HS-27A (cell line): ENCODE results near the gene GGCX.

Experiments used
- DNase-seq: peaks from one replicate; pipeline ENCODE4 v3.0.0-alpha.2; 2012; ENCODE audit warnings: low read depth, missing footprints

Gene GGCX

DNA sequence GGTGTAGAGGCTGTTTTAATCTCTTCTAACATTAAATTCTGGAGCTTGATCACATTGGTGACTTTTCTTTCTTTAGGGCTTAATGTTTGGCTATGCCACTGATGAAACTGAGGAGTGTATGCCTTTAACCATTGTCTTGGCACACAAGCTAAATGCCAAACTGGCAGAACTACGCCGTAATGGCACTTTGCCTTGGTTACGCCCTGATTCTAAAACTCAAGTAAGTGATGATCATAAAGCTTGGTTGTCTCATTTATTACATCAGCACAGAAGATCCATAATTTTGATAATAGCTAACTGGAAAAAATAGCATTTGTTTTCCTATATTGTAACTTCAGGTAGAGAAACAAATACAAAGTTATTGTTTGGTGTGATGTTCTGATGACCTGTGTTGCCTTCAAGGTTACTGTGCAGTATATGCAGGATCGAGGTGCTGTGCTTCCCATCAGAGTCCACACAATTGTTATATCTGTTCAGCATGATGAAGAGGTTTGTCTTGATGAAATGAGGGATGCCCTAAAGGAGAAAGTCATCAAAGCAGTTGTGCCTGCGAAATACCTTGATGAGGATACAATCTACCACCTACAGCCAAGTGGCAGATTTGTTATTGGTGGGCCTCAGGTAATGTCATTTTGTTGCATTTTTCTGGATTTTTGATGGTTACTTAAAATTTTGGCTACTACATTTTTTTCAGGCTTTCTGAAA is 19.4 kb downstream of the GGCX start:
- DNase-seq, result no peak

DNA sequence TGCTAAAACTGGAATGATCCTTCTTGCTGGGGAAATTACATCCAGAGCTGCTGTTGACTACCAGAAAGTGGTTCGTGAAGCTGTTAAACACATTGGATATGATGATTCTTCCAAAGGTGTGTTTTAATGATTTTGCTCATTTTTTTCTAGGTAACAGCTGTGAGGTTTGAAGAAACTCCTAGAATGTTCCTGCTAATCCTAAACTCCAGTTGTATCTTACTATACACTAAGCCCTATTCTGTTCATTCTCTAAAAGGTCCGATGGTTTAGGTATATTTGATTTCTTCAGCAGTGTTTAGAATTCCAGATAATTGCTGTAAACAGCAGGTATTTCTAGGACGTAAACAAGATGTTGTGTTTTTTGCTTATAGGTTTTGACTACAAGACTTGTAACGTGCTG is 20.0 kb downstream of the GGCX start:
- DNase-seq, result no peak

DNA sequence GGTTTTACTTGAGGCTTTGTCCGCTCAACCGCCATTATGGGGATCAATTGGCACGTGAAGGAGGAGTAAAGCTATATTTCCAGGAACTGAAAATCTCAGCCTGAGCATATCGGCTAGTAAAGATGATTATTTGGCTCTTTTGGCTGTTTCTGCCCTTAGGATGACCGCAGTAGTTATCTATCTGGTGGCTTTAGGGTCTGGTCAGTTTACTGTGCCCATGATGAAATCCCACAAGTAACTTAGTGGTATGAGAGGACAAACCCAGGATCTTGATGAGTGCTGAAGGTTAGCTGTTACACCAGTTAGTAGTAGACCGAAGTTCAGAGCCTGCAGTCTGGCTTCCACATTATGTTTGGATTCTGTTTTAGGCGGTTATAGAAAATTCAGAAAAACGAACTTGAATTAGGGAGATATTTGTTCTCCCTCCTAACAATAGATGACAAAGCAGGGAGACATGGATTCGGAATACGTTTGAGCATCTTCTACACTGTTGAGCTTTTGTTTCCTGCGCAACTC is 21.1 kb downstream of the GGCX start:
- DNase-seq, result no peak

DNA sequence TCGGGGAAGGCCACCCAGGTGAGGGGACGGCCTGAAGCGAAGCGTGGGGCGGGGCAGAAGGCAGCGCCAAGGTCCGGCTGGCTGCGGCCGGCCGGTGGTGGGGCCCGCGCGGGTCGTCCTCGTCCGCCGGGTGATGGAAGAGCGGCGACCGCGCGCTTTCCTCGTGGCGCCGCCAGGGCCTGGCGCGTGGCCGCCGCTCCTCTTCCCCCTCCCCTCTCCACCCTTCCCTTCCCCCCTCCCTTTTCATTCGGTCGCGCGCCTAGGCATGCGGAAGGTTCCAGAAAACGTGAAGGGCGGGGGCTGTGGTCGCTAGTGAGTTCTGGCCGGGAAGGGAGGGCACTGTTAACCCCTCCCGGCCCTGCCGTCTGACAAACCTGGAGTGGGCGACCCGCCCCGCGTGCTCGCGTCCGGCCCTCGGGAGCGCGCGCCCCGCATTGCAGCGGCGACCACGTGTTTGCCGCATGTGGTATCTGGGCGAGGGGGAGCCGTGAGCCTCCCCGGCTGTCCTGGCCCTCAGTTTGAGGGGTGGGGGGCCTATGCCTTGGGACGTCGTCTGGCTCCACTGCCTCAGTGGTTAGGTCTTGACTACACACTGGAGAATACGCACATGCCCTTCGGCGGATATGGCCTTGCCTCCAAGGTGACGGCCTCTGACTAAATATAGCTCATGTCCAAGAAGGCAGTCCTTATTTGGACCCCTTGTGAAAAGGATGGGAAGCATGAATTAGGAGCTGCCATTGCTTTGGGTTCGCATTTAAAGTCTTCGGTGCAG is 21.7 kb downstream of the GGCX start:
- no peak for DNase-seq

DNA sequence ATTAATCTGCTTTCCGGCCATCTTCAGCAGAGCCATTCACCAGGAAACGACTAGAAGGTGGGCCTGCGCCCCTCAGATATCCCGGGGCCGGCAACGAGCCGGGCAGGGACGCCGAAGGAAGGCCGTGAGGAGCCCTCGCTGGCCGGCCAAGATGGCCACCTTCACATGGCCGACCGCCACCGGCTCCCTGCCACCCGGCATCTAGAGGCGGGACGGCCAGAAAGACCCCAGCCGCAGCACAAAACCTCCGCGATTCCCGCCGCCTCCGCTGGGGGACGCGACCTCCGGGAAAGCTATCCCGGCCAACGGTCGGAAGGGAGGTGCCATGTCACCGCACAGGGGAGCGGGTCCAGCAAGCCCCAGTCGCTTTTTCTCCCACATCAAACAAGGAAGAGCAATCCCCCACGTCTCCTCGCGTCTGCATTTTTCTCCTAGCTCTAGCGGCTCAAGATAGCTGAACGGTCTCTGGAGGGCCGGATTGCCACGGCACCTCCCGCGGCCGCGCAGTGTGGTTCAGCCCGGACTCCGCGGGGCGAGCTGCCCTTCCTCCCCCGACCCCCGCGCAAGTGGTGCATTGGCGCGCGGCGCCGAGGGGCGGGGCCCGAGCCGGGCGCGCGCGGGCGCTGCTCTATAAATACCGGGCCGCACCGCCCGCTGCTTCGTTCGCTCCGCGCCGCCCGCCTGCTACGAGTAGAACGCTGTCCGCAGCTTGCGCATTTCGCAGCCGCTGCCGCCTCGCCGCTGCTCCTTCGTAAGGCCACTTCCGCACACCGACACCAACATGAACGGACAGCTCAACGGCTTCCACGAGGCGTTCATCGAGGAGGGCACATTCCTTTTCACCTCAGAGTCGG is 22.6 kb downstream of the GGCX start, which contains the start of gene MAT2A:
TSS of gene MAT2A (plus strand) at position 662 of the 854 bp plus-strand sequence. CDS start at position 782, 120 bp downstream.
- DNase-seq, result peak; percentile 93

DNA sequence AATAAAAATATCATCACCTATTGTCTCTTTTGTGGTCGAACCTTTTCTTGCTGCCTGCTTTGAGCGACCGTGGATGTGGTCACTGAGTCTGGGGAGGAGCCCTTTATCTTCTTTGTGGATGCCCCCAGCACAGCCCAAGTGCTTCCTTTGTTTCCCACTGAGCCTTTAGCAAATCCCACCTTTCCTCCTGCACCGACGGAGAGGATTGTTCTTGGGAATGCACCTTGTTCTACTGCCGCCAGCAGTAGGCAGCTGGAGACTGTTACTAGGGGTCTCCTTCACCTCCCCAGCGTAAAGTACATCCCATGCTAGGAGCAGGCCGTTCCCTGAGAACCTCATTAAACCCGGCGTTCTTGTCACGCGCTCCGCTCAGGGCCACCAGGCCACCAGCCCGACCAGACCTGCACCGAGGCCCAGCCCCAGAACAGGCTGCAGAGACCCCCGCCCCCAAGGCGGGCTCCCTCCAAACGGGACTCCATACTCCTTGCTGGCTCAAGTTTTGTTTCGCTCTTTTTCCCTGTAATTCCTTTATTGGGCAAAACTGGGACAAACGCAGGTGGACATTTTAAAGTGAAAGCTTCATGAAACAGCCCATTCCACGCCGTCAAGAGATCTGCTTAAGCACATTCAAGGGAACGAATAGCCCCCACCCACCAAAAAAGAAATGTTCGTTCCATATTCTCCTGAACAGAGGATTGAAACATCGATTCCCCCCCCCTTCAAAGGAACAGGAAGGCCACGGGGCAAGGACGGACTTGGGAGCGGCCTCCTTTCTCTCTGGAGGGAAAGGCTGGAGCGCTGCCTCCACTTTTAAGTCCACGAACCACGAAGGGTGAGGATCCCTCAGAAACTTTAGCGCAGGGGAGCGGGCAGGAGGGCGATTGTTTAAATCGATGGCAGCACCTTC is 23.4 kb downstream of the GGCX start:
- DNase-seq, result no peak

DNA sequence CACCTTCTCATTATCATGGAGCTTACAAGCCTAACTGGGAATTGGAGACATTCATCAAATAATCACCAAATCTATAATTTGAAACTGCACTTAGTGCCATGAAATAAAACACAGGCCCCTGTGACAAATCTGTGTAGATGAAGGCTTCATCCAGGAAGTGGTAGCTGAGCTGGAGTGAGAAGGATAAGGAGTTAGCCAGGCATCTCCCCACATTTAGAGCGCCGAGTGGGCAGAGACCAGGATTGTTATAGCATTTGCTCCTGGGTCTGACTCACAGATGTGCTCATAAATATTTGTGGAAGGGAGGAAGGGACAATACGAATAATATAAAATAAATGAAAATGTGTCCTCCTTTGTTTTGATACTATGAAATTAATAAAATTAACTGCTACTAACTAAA is 24.8 kb downstream of the GGCX start:
- DNase-seq, result no peak

DNA sequence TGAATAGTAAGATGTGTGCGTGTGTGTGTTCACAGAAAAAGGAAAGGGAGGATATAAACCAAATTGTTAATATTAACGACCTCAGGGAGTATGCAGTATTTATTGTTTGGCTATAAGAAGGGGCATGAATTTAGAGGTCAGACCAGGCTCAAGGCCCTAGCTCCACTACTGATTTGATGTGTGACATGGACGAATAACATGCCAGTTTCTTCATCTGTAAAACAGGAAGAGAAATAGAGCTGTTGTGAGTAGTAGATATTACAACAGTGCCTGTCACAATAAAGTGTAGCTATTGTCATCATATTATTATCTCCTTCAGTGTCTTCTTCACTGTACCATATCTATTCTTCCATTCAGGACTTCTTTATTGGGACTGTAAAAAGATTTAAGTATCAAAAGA is 26.4 kb downstream of the GGCX start:
- no peak for DNase-seq

DNA sequence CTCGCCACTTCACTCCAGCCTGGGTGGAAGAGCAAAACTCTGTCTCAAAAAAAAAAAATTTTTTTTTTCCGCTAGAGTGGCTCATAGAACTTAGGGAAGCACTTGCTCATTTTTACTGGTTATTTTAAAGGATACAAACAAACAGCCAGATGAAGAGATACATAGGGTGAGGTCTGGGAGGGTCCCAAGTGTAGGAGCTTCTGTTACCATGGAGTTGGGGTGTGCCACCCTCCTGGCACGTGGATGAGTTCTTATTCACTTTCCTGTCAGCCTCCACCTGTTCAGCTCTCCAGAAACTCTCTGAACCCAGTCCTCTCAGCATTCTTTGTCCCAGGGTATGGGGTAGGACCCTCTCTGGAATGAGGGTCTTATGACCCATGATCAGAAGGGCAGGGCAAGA is 27.2 kb downstream of the GGCX start:
- no peak for DNase-seq

DNA sequence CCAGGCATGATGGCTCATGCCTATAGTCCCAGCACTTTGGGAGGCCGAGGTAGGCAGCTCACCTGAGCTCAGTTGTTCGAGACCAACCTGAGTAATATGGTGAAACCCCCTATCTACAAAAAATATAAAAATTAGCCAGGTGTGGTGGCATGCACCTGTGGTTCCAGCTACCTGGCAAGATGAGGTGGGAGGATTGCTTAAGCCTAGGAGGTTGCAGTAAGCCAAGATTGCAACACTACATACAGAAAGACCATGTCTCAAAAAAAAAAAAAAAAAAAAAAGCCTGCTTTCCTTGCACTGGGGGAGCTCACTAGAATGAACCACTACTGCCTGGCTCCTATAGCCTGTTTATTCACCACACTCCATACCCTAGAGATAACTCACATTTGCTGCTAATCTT is 29.7 kb downstream of the GGCX start:
- no peak for DNase-seq

DNA sequence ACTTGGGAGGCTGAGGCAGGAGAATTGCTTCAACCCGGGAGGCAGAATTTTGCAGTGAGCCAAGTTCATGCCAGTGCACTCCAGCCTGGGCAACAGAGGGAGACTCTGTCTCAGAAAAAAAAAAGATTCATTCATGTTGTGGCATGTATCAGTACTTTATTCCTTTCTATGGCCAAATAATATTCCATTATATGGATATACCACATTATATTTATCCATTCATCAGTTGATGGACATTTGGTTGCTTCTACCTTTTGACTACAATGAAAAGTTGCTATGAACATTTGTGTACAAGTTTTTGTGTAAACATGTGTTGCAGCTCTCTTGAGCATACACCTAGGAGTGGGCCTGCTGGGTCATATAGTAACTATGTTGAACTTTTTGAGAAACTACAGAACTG is 31.5 kb downstream of the GGCX start:
- no peak for DNase-seq

DNA sequence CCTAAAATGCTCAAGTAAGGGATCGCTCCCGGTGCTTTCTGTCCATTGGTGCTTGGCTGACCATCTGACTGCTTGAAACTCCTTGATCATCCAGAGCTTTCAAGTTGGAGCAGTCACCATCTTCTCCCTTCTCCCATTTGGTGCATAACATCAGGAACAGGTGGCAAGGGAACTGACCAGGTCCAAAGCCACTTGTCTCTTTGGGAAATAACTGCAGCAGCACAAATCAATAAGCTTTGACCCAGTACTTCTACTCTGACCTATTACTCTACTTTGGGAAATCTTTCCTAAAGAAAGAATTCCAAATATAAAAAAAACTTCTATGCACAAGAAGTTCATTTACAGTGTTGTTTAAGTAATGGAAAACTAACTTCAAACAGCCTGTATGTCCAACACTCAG is 32.9 kb downstream of the GGCX start:
- DNase-seq, result no peak

DNA sequence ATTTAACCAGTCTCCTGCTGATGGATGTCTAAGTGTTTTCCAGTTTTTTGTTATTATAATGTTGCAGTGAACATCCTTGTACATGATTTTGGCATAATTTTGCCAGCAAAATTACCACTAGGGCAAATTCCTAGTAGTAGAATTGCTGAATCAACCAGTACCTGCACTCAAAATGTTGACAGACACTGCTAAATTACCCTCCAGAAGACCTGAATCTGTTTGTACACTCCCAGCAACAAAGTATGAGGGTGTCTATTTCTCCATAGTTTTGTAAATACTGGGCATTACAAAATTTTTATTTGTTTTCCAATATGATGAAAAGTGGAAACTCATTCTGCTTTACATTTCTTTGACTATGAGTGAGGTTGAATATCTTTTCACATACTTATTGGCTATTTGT is 33.5 kb downstream of the GGCX start:
- DNase-seq, result no peak

DNA sequence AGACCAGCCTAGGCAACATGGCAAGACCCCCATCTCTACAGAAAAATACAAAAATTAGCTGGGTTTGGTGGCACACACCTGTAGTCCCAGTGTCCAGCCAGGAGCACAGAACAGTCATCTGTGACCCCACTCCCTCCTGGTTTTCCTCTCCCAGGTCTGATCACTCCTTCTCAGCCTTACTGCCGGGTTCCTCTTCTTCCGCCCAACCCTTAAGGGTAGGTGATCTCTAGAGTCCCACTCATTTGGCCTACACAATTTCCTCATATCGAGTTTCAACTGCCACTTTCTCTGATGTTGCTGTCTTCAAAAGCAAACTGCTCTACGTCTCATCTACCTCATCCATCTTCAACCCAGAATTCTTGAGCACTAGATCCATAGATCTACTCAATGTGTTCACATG is 35.7 kb downstream of the GGCX start:
- no peak for DNase-seq

DNA sequence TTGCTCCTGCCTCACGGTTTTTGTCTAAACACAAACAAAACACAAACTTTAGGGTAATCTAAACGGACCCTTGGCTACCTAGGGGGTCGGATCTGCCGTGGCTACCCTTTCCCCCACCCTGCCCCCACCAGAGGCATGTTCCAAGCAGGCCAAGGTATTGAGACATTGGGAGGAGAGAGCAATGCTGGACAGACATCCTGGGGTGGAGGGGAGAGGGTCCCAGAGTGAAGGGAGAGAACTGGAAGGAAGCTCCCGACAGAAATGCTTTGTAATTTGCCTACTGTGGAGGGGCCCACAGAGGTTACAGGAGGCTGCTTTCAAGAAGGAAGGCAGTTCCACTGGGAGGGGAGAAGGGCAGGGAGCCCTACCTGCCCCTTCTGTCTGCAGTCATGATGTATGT is 36.3 kb downstream of the GGCX start:
- DNase-seq, result no peak

DNA sequence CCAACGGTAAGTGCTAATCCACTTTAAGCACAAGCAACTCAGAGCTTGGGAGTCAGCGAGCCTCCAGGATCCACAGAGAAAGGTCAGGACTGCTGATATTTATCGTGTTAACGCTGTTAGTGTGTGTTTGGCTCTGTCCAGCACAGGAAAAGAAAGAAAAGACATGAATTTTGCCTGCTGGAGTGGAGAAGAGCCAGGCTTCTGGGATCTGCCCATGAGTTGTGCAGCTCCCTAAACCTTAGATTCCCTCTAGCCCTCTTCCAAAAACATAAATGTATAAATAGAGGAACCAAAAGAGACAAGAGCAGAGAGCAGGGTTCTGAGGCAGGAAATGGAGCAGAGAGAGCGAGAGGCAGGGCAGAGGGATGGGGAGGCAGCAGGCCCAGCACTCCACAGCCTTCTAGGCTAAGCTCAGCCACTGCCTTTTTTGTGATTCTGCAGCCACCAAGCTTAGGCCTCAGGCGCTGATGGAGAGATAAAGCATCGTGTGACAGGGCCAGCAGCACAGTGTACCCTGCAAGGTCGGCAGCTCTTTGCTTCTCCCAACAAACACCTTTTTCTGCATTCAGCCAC is 36.9 kb downstream of the GGCX start:
- DNase-seq, result no peak

DNA sequence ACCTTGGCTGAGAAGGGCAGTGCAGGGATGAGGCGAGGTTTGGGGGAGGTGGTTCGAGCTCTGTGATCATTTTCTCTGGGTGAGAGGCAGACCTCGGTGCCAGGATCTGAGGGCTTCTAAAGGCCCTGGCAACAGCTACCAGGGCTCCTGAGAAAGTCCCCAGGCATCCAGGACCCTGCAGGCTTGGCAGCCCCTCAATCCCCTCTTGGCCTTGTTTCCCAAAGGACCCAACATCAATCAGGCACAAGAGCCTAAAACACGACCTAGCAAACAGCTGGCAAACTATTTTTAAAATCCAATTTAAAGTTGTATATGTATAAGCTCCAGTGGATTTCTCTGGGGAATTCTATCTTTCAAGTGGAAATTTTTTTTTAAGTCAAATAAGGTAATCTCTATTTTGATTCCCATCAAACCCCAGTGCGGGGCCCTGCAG is 37.4 kb downstream of the GGCX start:
- DNase-seq, result no peak

DNA sequence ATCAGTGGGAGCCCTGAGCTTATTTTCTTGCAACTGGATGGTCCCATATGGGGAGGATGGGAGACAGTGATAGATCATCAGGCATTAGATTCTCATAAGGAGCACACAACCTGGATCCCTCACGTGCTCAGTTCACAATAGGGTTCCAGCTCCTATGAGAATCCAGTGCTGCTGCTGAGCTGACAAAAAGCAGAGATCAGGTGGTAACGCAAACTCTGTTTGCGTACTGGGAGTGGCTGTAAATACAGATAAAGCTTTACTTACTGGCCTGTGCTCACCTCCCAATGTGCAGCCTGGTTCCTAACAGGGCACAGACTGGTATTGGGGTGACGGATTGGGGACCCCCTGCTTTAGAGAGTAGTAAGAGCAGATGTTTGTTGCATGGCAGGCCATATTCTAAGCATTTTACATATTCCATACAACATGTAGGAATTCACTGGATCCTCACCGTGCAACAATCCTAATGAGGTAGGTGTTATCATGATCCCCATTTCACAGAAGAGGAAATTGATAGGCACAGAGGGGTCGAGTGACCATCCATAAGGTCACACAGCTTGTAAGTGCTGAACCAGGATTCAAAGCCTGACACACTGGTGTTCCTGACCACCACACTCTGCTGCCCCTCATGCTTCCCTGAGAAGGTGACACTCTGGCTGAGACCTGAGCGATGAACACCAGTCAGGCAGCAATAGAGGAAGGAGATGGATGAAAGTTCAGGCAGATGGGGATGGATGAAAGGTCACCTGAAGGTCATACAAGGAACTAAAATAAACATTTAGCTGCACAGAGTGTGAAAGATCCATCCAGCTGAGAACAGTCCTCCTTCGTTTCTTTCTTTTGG is 38.0 kb downstream of the GGCX start:
- no peak for DNase-seq

DNA sequence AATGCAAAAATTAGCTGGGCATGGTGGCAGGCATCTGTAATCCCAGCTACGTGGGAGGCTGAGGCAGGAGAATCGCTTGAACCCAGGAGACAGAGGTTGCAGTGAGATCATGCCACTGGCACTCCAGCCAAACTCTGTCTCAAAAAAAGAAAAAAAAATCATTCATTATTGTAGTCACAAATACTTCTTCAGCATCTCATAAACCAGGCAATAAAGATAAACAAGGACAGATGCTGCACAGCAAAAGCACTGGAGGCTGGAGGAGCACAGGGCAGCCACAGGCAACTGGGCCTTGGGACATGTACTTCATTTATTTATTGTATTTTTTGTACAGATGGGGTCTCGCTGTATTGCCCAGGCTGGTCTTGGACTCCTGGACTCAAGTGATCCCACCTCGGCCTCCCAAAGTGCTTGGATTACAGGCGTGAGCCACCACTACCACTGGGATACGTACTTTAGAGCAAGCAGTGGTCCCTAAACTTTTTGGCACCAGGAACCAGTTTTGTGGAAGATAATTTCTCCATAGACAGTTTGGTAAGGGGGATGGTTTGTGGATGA is 39.1 kb downstream of the GGCX start:
- no peak for DNase-seq
